NOMO-1 treated with dmso at 0.1 percent for 144 hours (cell line): Measurements from ENCODE around the gene ARL8B.

Experiments used
- DNase-seq: peaks from one replicate; lab custom pipeline; 2025; ENCODE audit not compliant: unreplicated experiment; lab: John Stamatoyannopoulos, UW

Gene ARL8B

GRCh38 chr3:5186089-5186857 is 64.2 kb downstream of the ARL8B start:
- DNase-seq: peak; percentile 83

GRCh38 chr3:5186858-5187155 is 64.7 kb downstream of the ARL8B start:
- DNase-seq: no peak

GRCh38 chr3:5187156-5187919 is 65.2 kb downstream of the ARL8B start, which contains the start of gene EDEM1:
Gene EDEM1 (plus strand): TSS chr3:5187707. CDS start chr3:5187806, 99 bp downstream.
- peak; percentile 97 for DNase-seq

- DNase-seq: no peak
These were observed 65.9 kb downstream of the ARL8B start for GRCh38 chr3:5187920-5188418.

GRCh38 chr3:5188419-5189221 is 66.5 kb downstream of the ARL8B start:
- peak; percentile 51 for DNase-seq

GRCh38 chr3:5190147-5190791 is 68.2 kb downstream of the ARL8B start:
- DNase-seq: no peak

GRCh38 chr3:5191555-5192304 is 69.6 kb downstream of the ARL8B start:
- no peak for DNase-seq

GRCh38 chr3:5192571-5193365 is 70.7 kb downstream of the ARL8B start:
- DNase-seq: peak; percentile 45

- no peak for DNase-seq
These were observed 72.2 kb downstream of the ARL8B start for GRCh38 chr3:5194341-5194740.

GRCh38 chr3:5194801-5195509 is 72.9 kb downstream of the ARL8B start:
- DNase-seq: no peak

GRCh38 chr3:5195605-5196004 is 73.5 kb downstream of the ARL8B start:
- DNase-seq: peak; percentile 61

GRCh38 chr3:5197022-5197421 is 74.9 kb downstream of the ARL8B start:
- DNase-seq: no peak

- DNase-seq: peak; percentile 34
These were observed 75.6 kb downstream of the ARL8B start for GRCh38 chr3:5197470-5198312.

- no peak for DNase-seq
These were observed 76.2 kb downstream of the ARL8B start for GRCh38 chr3:5198313-5198677.

GRCh38 chr3:5198986-5199731 is 77.1 kb downstream of the ARL8B start:
- peak; percentile 69 for DNase-seq

GRCh38 chr3:5201536-5201935 is 79.4 kb downstream of the ARL8B start:
- DNase-seq: no peak

- no peak for DNase-seq
These were observed 80.1 kb downstream of the ARL8B start for GRCh38 chr3:5202222-5202621.
